Measurements from ENCODE around the gene COL11A2.

Gene COL11A2

GRCh38 chr6:33165581-33166258 lies 26.5 kb downstream of the COL11A2 start:
- no peaks in the 10 kb centered on the region for H3K9me3 ChIP-seq (ENCODE audit: insufficient read depth, low read length)
- no peaks in the 10 kb centered on the region for H3F3A ChIP-seq (ENCODE audit: insufficient read depth)
- H3K79me2 ChIP-seq (ENCODE audit: insufficient read depth, low read length) = no peaks in the 10 kb centered on the region
- H4K20me1 ChIP-seq (ENCODE audit: low read depth, low read length) = no peaks in the 10 kb centered on the region
- H3K9me2 ChIP-seq (replicated peaks; ENCODE audit: insufficient read depth, low read length) = no peaks in the 10 kb centered on the region
- no peaks in the 10 kb centered on the region for H3K27me3 ChIP-seq (ENCODE audit: low read length)
- TF ChIP-seq CTCF (IDR thresholded peaks at IDR 0.05; ENCODE audit: insufficient read depth, low read length, poor library complexity, severe bottlenecking) = no peak
- no peak for TF ChIP-seq EZH2phosphoT487 (conservative IDR thresholded peaks at IDR 0.05; ENCODE audit: low read length)
- H3K9ac ChIP-seq (ENCODE audit: low read length) = no peak overlapping the region
- no peak overlapping the region for H3K4me3 ChIP-seq (ENCODE audit: insufficient read depth, low read length, poor library complexity, severe bottlenecking)
- H3K36me3 ChIP-seq (ENCODE audit: low read length) = no peaks in the 10 kb centered on the region
- no peak overlapping the region for H2AFZ ChIP-seq (ENCODE audit: low read depth, low read length, severe bottlenecking)
- H3K4me2 ChIP-seq (ENCODE audit: low read depth, low read length, poor library complexity, severe bottlenecking) = no peak overlapping the region
- H3K27ac ChIP-seq (ENCODE audit: low read depth, low read length) = no peak overlapping the region

GRCh38 chr6:33164665-33165373 lies 27.4 kb downstream of the COL11A2 start:
- no peak overlapping the region for H2AFZ ChIP-seq (ENCODE audit: low read depth, low read length, severe bottlenecking)
- no peaks in the 10 kb centered on the region for H3K27me3 ChIP-seq (ENCODE audit: low read length)
- no peak overlapping the region for H3K27ac ChIP-seq (ENCODE audit: low read depth, low read length)
- H3K9ac ChIP-seq (ENCODE audit: low read length) = no peak overlapping the region
- no peak overlapping the region for H3K4me2 ChIP-seq (ENCODE audit: low read depth, low read length, poor library complexity, severe bottlenecking)
- H3K9me2 ChIP-seq (replicated peaks; ENCODE audit: insufficient read depth, low read length) = no peaks in the 10 kb centered on the region
- no peaks in the 10 kb centered on the region for H3K79me2 ChIP-seq (ENCODE audit: insufficient read depth, low read length)
- H3K36me3 ChIP-seq (ENCODE audit: low read length) = no peaks in the 10 kb centered on the region
- TF ChIP-seq EZH2phosphoT487 (conservative IDR thresholded peaks at IDR 0.05; ENCODE audit: low read length) (no peak), CTCF (IDR thresholded peaks at IDR 0.05; ENCODE audit: insufficient read depth, low read length, poor library complexity, severe bottlenecking) (no peak)
- no peaks in the 10 kb centered on the region for H3K9me3 ChIP-seq (ENCODE audit: insufficient read depth, low read length)
- no peak overlapping the region for H3K4me3 ChIP-seq (ENCODE audit: insufficient read depth, low read length, poor library complexity, severe bottlenecking)
- H3F3A ChIP-seq (ENCODE audit: insufficient read depth) = no peaks in the 10 kb centered on the region
- H4K20me1 ChIP-seq (ENCODE audit: low read depth, low read length) = no peaks in the 10 kb centered on the region

- H4K20me1 ChIP-seq (ENCODE audit: low read depth, low read length) = no peaks in the 10 kb centered on the region
- no peaks in the 10 kb centered on the region for H3K9me2 ChIP-seq (replicated peaks; ENCODE audit: insufficient read depth, low read length)
- no peak for TF ChIP-seq EZH2phosphoT487 (conservative IDR thresholded peaks at IDR 0.05; ENCODE audit: low read length)
- TF ChIP-seq CTCF (IDR thresholded peaks at IDR 0.05; ENCODE audit: insufficient read depth, low read length, poor library complexity, severe bottlenecking) = no peak
- H3K4me2 ChIP-seq (ENCODE audit: low read depth, low read length, poor library complexity, severe bottlenecking) = no peak overlapping the region
- H3K27ac ChIP-seq (ENCODE audit: low read depth, low read length) = no peak overlapping the region
- H3F3A ChIP-seq (ENCODE audit: insufficient read depth) = no peaks in the 10 kb centered on the region
- H3K27me3 ChIP-seq (ENCODE audit: low read length) = no peaks in the 10 kb centered on the region
- H2AFZ ChIP-seq (ENCODE audit: low read depth, low read length, severe bottlenecking) = no peak overlapping the region
- H3K79me2 ChIP-seq (ENCODE audit: insufficient read depth, low read length) = no peaks in the 10 kb centered on the region
- H3K4me3 ChIP-seq (ENCODE audit: insufficient read depth, low read length, poor library complexity, severe bottlenecking) = no peak overlapping the region
- no peak overlapping the region for H3K9ac ChIP-seq (ENCODE audit: low read length)
- H3K36me3 ChIP-seq (ENCODE audit: low read length) = no peaks in the 10 kb centered on the region
- no peaks in the 10 kb centered on the region for H3K9me3 ChIP-seq (ENCODE audit: insufficient read depth, low read length)
These were observed 28.1 kb downstream of the COL11A2 start for GRCh38 chr6:33164176-33164575.

All from SU-DHL-6 (cell line).